Vagina (tissue), 2 donors: ENCODE results near the gene CACTIN. TPM values are rescaled to one million over a fixed set of nuclear protein-coding genes. Genes with fewer than 3 reads are reported as not detected.

Experiments
- DNase-seq, 2 donors: peaks; one replicate each; pipeline ENCODE4 v3.0.0-alpha.2; 2017; ENCODE audit errors: extremely low spot score in 2 of 2
- H3K27ac ChIP-seq: fragments of 200-600 bp; sonication (generic); one replicate; pipeline ENCODE4 v1.5.1; 2019
- H3K27me3 ChIP-seq: fragments of 200-600 bp; sonication (generic); one replicate; pipeline ENCODE4 v1.5.1; 2019
- H3K36me3 ChIP-seq, 2 donors: fragments of 200-600 bp; sonication (generic); one replicate each; pipeline ENCODE4 v1.5.1; 2017 to 2019
- H3K4me1 ChIP-seq: fragments of 200-600 bp; sonication (generic); one replicate; pipeline ENCODE4 v1.5.1; 2019
- H3K4me3 ChIP-seq, 2 donors: fragments of 200-600 bp; sonication (generic); 1 replicate in 1 of 2; 2 replicates in 1 of 2; pipeline ENCODE4 v1.5.1; 2016 to 2019
- H3K9me3 ChIP-seq: fragments of 200-600 bp; sonication (generic); one replicate; pipeline ENCODE4 v1.5.1; 2019
- POLR2A ChIP-seq, 2 donors: fragments of 450-650 bp; IDR thresholded peaks; one replicate each; pipeline ENCODE4 v1.6.1; 2017; ENCODE audit warnings: antibody characterized with exemption in 2 of 2, mild to moderate bottlenecking in 2 of 2, moderate library complexity in 2 of 2
- POLR2AphosphoS5 ChIP-seq, 2 donors: sonication (generic); formaldehyde crosslinking; IDR thresholded peaks; one replicate each; pipeline ENCODE4 v1.9.0; 2017; ENCODE audit warnings: antibody characterized with exemption in 2 of 2, mild to moderate bottlenecking in 2 of 2, low read depth in 1 of 2; ENCODE audit not compliant: insufficient read depth in 1 of 2
- intact Hi-C: fragments of 100-400 bp; cut with DNase I; formaldehyde crosslinking; loops from one replicate; pipeline ENCODE4 v1.15.1; 2023
- total RNA-seq: library from RNA; depleted of rRNA; stranded (reverse); fragments of >200 nt; gene quantifications from one replicate; pipeline ENCODE4 v1.2.3, GENCODE V29; 2016
- TF ChIP-seq, protein P1 (sequence below), 3 experiments: fragments of 450-650 bp in 2 of 3; fragments of 200-600 bp in 1 of 3; sonication (generic) in 1 of 3; IDR thresholded peaks; one replicate each; pipeline ENCODE4 v1.5.1; 2017 to 2019; ENCODE audit warnings: antibody characterized with exemption in 3 of 3, mild to moderate bottlenecking in 2 of 3, moderate library complexity in 2 of 3

The CACTIN gene
- total RNA-seq, 1 donor from 2014 or later: 36.3 TPM

DNA sequence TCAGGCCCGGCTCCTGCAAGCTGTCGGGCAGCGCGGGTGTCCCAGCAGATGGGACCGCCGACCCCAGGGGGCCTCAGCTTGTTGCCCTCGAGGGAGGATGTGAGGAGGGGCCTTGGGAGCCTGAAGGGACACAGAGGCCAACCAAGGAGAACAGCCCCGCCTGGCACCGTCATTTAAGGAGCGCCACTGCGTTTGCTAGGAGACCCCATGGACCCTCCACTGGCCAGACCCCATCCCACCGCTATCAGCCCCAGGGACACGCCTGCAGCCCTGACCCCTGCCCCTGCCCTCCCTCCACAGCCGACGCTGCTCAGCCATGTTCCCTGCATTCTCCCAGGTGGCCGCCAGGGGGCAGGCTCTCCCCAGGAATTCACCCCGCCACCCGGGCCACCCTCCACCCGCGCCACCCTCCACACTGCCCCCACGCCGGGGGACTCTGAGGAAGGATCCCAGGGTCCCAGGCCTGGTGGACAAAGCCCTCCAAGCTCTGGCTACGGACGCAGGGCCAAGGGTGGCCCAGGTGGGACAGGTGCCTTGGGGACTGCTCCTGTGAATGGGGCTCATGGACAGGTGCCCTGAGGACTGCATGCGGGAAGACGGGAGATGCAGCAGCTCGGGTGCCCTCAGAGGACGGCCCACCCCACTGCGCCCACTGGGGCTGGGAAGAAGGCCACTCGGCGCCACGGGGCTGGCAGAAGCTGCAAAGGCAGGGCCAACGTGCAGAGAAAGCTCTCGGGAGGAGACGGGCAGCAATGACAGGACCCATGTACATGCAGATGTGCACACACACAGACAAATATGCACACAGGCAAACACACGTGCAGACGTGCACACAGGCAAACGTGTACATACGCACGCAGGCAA, 39.3 kb upstream of the CACTIN start:
- intact Hi-C loops: no loop called here
- no peak for TF ChIP-seq POLR2A (IDR thresholded peaks at IDR 0.05)
- TF ChIP-seq, protein P1, sequence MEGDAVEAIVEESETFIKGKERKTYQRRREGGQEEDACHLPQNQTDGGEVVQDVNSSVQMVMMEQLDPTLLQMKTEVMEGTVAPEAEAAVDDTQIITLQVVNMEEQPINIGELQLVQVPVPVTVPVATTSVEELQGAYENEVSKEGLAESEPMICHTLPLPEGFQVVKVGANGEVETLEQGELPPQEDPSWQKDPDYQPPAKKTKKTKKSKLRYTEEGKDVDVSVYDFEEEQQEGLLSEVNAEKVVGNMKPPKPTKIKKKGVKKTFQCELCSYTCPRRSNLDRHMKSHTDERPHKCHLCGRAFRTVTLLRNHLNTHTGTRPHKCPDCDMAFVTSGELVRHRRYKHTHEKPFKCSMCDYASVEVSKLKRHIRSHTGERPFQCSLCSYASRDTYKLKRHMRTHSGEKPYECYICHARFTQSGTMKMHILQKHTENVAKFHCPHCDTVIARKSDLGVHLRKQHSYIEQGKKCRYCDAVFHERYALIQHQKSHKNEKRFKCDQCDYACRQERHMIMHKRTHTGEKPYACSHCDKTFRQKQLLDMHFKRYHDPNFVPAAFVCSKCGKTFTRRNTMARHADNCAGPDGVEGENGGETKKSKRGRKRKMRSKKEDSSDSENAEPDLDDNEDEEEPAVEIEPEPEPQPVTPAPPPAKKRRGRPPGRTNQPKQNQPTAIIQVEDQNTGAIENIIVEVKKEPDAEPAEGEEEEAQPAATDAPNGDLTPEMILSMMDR (IDR thresholded peaks at IDR 0.05): peak; percentile 93 to 97 (median 93)
- TF ChIP-seq POLR2AphosphoS5 (IDR thresholded peaks at IDR 0.05; ENCODE audit: insufficient read depth in 1 of 2, low read depth in 1 of 2): peak in 1 of 2 donors; percentile 60
- no peak for DNase-seq
- peaks cover 0 to 26% of the 10 kb centered on the region in 2 donors for H3K36me3 ChIP-seq
- H3K9me3 ChIP-seq: no peaks in the 10 kb centered on the region
- peak overlapping the region; percentile 49 for H3K27ac ChIP-seq
- H3K4me3 ChIP-seq: no peak overlapping the region
- no peaks in the 10 kb centered on the region for H3K27me3 ChIP-seq
- peaks cover 50% of the 10 kb centered on the region for H3K4me1 ChIP-seq

DNA sequence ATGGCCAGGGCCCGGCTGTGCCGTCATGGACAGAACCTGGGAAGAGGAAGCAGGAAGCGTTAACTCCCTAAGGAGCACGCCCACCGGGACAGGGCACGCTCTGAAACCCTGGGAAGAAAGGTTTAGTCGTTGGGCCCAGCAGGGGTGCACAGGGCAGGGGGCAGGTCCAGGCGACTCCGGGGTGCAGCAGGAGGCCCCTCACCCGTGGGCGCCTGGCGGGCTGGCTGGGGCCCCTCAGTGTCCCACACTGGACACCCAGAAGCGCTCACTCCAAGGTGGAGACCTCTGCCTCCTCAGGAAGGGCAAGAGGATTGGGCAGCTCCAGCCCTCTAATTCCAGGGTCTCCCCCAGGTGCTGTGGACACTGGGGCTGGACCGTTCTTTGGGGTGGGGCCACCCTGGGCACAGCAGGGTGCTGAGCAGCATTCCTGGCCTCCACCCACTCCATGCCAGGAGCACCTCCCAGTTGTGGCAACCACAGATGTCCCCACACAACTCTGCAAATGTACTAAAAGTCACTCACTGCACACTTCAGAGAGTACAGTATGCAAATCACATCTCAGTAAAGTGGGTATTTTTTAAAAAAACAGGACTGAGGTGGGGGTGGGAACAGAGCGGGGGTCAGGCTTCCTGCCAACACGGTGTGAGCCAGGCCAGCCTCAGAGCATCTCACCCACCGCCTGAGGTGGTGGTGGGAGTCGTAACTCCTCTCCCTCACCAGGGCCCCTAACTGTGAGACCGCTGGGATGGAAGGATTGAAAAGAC, 38.5 kb upstream of the CACTIN start:
- peaks cover 42% of the 10 kb centered on the region for H3K4me1 ChIP-seq
- no peak for DNase-seq
- TF ChIP-seq, protein P1 (IDR thresholded peaks at IDR 0.05): no peak
- TF ChIP-seq POLR2AphosphoS5 (IDR thresholded peaks at IDR 0.05; ENCODE audit: insufficient read depth in 1 of 2, low read depth in 1 of 2) (no peak), POLR2A (IDR thresholded peaks at IDR 0.05) (no peak)
- no peaks in the 10 kb centered on the region for H3K9me3 ChIP-seq
- H3K4me3 ChIP-seq: no peak overlapping the region
- H3K36me3 ChIP-seq: peaks cover 0 to 28% of the 10 kb centered on the region in 2 donors
- no peak overlapping the region for H3K27ac ChIP-seq
- no peaks in the 10 kb centered on the region for H3K27me3 ChIP-seq
- intact Hi-C loops: no loop called here

DNA sequence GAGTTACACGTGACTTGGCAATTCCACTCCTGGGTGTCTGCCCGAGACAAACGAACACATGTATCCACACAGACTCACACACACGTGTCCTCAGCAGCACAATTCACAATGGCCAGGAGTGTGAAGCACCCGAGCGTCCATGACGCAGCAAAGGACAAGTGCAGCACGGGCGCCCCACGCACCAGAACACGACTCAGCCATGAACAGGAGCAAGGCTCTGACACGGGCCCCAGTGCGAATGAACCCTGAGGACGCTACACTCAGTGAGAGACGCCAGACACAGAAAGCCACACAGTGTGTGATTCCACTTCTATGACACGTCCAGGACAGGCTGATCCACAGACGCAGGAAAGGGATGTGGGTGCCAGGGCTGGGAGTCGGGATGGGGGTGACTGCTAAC, 37.2 kb upstream of the CACTIN start:
- Histone ChIP-seq H3K4me3 (no peak overlapping the region), H3K27ac (no peak overlapping the region), H3K9me3 (no peaks in the 10 kb centered on the region), H3K27me3 (no peaks in the 10 kb centered on the region), H3K4me1 (peaks cover 29% of the 10 kb centered on the region), H3K36me3 (peaks cover 0 to 34% of the 10 kb centered on the region in 2 donors)
- no peak for DNase-seq
- intact Hi-C loops: no loop called here
- TF ChIP-seq, protein P1 (IDR thresholded peaks at IDR 0.05): no peak
- TF ChIP-seq POLR2A (IDR thresholded peaks at IDR 0.05): no peak
- TF ChIP-seq POLR2AphosphoS5 (IDR thresholded peaks at IDR 0.05; ENCODE audit: insufficient read depth in 1 of 2, low read depth in 1 of 2): no peak

DNA sequence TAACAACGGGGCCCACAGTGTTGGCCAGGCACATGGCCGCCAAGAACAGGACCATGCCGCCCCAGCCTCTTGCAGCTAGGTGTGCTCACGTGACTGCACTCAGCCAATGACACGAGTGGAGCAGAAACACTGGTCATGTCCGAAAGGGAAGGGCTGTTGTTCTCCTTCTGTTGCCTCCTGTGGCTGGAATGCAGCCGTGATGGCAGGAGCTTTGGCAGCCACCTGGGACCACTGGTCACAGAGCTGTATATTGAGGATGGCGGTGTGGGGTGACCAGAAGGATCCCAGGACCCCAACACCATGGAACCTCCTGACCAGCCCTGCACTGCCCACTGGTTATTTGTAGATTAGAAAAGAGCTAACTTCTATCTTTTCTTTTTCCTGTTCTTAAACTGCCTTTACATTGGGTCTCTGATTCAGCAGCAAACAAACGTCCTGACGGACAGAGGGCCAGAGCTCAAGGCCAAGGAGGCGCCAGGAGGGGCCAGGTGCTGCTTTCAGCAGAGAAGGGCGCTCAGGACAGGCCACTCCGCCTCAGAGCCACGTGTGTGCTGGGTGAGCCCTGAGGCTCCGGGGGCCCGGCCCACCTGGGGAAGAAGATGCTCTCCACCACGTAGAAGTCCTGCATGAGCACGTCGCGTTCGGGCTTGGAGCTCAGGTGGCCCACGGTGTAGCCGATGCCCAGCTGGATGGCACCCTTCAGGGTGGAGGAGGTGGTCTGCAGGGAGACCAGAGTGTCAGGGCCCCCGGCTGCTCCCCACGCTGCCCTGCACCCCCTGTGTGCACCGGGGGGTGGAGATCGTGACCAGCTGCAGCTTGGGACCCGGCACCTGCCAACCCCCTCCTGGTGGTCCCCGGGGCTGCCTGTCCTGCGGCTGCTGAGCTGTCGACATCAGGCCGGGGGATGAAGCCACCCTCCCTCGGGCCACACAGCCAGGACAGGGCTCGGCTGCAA, 35.0 kb upstream of the CACTIN start:
- no peak for TF ChIP-seq POLR2A (IDR thresholded peaks at IDR 0.05)
- no peak for TF ChIP-seq POLR2AphosphoS5 (IDR thresholded peaks at IDR 0.05; ENCODE audit: insufficient read depth in 1 of 2, low read depth in 1 of 2)
- TF ChIP-seq, protein P1 (IDR thresholded peaks at IDR 0.05): no peak
- no peak for DNase-seq
- Histone ChIP-seq H3K36me3 (peaks cover 0 to 55% of the 10 kb centered on the region in 2 donors), H3K27ac (no peak overlapping the region), H3K27me3 (no peaks in the 10 kb centered on the region), H3K4me1 (peaks cover 12% of the 10 kb centered on the region), H3K4me3 (no peak overlapping the region), H3K9me3 (no peaks in the 10 kb centered on the region)
- intact Hi-C loops: no loop called here
